Hepatocyte (in vitro differentiated cells): Measurements from ENCODE around the gene FDXR. TPM values are rescaled to one million over a fixed set of nuclear protein-coding genes. Genes with fewer than 3 reads are reported as not detected.

ENCODE experiments used
- DNase-seq: peaks from one replicate; pipeline ENCODE4 v3.0.0-alpha.2; 2016; ENCODE audit warnings: low spot score
- H2AFZ ChIP-seq: fragments of 200-600 bp; sonication (generic); 2 replicates; pipeline ENCODE4 v1.6.0; 2016; ENCODE audit warnings: antibody characterized with exemption, mild to moderate bottlenecking
- H3K27ac ChIP-seq: fragments of 200-600 bp; sonication (generic); 2 replicates; pipeline ENCODE4 v1.5.1; 2016; ENCODE audit warnings: mild to moderate bottlenecking
- H3K27me3 ChIP-seq: fragments of 200-600 bp; sonication (generic); 2 replicates; pipeline ENCODE4 v1.6.1; 2016
- H3K36me3 ChIP-seq: fragments of 200-600 bp; sonication (generic); replicated peaks from 2 replicates; pipeline ENCODE4 v1.5.1; 2016; ENCODE audit warnings: low read depth; ENCODE audit not compliant: insufficient read depth
- H3K4me1 ChIP-seq: fragments of 200-600 bp; sonication (generic); 2 replicates; pipeline ENCODE4 v1.5.1; 2016; ENCODE audit warnings: mild to moderate bottlenecking, moderate library complexity; ENCODE audit not compliant: insufficient read depth
- H3K4me2 ChIP-seq: fragments of 200-600 bp; sonication (generic); 2 replicates; pipeline ENCODE4 v1.6.0; 2016
- H3K4me3 ChIP-seq: fragments of 200-600 bp; sonication (generic); 2 replicates; pipeline ENCODE4 v1.5.1; 2016; ENCODE audit warnings: mild to moderate bottlenecking
- H3K79me2 ChIP-seq: fragments of 200-600 bp; sonication (generic); 2 replicates; pipeline ENCODE4 v1.6.0; 2017; ENCODE audit warnings: mild to moderate bottlenecking
- H3K9me2 ChIP-seq: fragments of 200-600 bp; sonication (generic); replicated peaks from 2 replicates; pipeline ENCODE4 v1.6.0; 2017; ENCODE audit warnings: mild to moderate bottlenecking; ENCODE audit not compliant: insufficient read depth
- H3K9me3 ChIP-seq: fragments of 200-600 bp; sonication (generic); 2 replicates; pipeline ENCODE4 v1.5.1; 2016; ENCODE audit warnings: low read depth, mild to moderate bottlenecking
- H4K20me1 ChIP-seq: fragments of 200-600 bp; sonication (generic); 2 replicates; pipeline ENCODE4 v1.6.0; 2016; ENCODE audit warnings: mild to moderate bottlenecking; ENCODE audit not compliant: insufficient read depth, poor library complexity, severe bottlenecking
- EZH2 ChIP-seq: fragments of 200-600 bp; sonication (generic); IDR thresholded peaks from 2 replicates; pipeline ENCODE4 v1.6.1; 2016; ENCODE audit warnings: antibody characterized with exemption, mild to moderate bottlenecking, borderline replicate concordance
- EZH2phosphoT487 ChIP-seq: fragments of 200-600 bp; sonication (generic); IDR thresholded peaks from one replicate; pipeline ENCODE4 v1.6.1; 2018; ENCODE audit warnings: antibody characterized with exemption, mild to moderate bottlenecking, low read depth, moderate library complexity; ENCODE audit not compliant: unreplicated experiment, severe bottlenecking
- WGBS: methylation state at CpG from one replicate; pipeline ENCODE4 v1.1.6; 2016; ENCODE audit warnings: low lambda C conversion rate; ENCODE audit errors: missing lambda C conversion rate; 5-methylcytosine and 5-hydroxymethylcytosine counted together
- polyA plus RNA-seq: library from polyadenylated mRNA; unstranded; fragments of >200 nt; fragmentation: Nextera tagmentation; extraction: Ambion mirVana; gene quantifications from 2 replicates; pipeline ENCODE4 v1.2.1, GENCODE V29; 2016
- total RNA-seq: library from RNA; depleted of rRNA; stranded (reverse); fragments of >200 nt; gene quantifications from 2 replicates; pipeline ENCODE4 v1.2.3, GENCODE V29; 2014
- TF ChIP-seq, protein P1 (sequence below): fragments of 200-600 bp; sonication (generic); IDR thresholded peaks from 2 replicates; pipeline ENCODE4 v1.5.1; 2016; ENCODE audit warnings: antibody characterized with exemption, mild to moderate bottlenecking; ENCODE audit not compliant: poor library complexity

Gene FDXR
- total and polyA plus RNA-seq, 2 experiments from 2014 or later = 12.2 to 14.2 TPM

DNA sequence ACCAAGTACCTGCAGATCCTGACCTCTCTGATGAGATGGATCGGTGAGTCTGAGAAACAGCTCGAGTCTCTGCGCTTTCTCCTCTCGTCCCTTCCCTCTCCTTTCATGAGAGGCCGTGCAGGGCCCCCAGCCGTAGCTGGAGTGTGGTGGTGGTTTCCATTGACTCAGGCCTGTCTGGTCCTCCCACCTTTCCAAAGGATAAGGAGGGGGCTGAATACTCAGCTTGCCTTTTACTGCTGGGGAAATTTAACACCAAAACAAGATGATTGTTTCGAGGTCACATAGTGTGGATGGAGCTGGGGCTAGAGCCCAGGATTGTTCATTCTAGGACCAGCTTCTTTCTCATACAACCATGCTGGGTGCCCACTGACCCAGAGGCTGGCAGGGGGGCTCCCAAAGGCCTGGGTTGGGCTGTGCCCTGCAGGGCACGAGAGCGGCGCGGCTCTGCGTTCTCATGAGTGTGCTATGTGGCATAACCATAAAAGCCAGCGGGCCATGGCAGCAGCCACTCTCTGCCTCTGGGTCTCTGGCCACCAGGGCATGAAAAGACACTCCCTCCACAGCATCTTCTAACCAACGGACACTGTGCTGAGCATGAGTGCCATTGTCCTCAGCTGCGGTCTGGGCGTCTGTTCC is 52.9 kb downstream of the FDXR start:
- no peak overlapping the region for H3K27ac ChIP-seq
- no peak overlapping the region for H3K4me3 ChIP-seq
- H3K9me2 ChIP-seq = no peaks in the 10 kb centered on the region

GRCh38 chr17:74818291-74818938 is 54.4 kb downstream of the FDXR start:
- DNase-seq = no peak
- WGBS = 92% methylated on average over 14 of the region's 16 CpGs
- no peaks in the 10 kb centered on the region for H3K79me2 ChIP-seq
- no peaks in the 10 kb centered on the region for H4K20me1 ChIP-seq
- no peak overlapping the region for H3K27ac ChIP-seq
- no peak for TF ChIP-seq EZH2
- no peak for TF ChIP-seq EZH2phosphoT487
- TF ChIP-seq, protein P1, sequence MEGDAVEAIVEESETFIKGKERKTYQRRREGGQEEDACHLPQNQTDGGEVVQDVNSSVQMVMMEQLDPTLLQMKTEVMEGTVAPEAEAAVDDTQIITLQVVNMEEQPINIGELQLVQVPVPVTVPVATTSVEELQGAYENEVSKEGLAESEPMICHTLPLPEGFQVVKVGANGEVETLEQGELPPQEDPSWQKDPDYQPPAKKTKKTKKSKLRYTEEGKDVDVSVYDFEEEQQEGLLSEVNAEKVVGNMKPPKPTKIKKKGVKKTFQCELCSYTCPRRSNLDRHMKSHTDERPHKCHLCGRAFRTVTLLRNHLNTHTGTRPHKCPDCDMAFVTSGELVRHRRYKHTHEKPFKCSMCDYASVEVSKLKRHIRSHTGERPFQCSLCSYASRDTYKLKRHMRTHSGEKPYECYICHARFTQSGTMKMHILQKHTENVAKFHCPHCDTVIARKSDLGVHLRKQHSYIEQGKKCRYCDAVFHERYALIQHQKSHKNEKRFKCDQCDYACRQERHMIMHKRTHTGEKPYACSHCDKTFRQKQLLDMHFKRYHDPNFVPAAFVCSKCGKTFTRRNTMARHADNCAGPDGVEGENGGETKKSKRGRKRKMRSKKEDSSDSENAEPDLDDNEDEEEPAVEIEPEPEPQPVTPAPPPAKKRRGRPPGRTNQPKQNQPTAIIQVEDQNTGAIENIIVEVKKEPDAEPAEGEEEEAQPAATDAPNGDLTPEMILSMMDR = no peak
- no peaks in the 10 kb centered on the region for H3K9me2 ChIP-seq
- H3K4me1 ChIP-seq = no peaks in the 10 kb centered on the region
- no peaks in the 10 kb centered on the region for H3K36me3 ChIP-seq
- no peak overlapping the region for H3K4me3 ChIP-seq
- no peaks in the 10 kb centered on the region for H3K27me3 ChIP-seq
- H2AFZ ChIP-seq = no peak overlapping the region
- no peaks in the 10 kb centered on the region for H3K9me3 ChIP-seq
- no peak overlapping the region for H3K4me2 ChIP-seq

More for the DNA sequence above, 52.9 kb downstream of the FDXR start:
- 94% methylated on average over 16 of the region's 16 CpGs for WGBS
- TF ChIP-seq EZH2 (no peak), EZH2phosphoT487 (no peak)
- TF ChIP-seq, protein P1 = no peak
- no peaks in the 10 kb centered on the region for H3K79me2 ChIP-seq
- no peak overlapping the region for H3K4me2 ChIP-seq
- H3K36me3 ChIP-seq = no peaks in the 10 kb centered on the region
- no peaks in the 10 kb centered on the region for H3K9me3 ChIP-seq
- DNase-seq = no peak
- H3K27me3 ChIP-seq = no peaks in the 10 kb centered on the region
- H3K4me1 ChIP-seq = no peaks in the 10 kb centered on the region
- H4K20me1 ChIP-seq = no peaks in the 10 kb centered on the region
- H2AFZ ChIP-seq = no peak overlapping the region

DNA sequence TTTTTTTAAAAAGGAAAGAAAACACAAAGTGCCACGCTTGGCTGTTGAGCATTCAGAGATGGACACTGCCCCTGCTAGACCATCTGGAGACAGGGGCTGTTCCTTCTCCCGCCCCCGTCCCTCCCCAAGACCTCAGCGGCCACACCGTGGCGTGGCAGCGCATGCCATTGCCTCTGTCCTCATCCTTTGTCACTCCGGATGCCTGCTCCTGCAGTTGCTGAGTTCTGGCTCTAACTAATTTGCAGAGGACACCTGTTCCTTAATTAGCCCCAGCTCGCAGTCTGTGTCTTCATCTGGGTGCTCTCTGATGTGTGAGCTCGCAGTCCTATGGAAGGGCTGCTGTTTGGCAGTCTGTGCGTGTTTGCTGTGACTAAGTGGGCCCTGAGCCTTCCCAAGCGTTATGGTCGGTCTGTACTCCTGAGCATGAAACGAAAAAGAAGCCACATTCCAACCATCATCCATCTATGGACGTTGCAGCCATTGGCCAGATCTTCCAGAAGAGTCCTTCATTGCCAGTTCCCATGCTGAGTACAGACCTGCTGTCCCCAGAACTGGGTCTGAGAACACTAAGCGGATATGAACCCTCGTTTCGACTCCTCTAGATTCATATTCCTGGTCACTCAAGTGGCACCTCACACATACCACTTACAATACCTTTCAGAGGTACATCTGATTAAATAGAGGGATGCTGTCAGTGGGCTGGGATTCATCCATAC is 55.7 kb downstream of the FDXR start:
- 87% methylated on average over 17 of the region's 18 CpGs for WGBS
- Histone ChIP-seq H3K4me1 (no peaks in the 10 kb centered on the region), H3K36me3 (no peaks in the 10 kb centered on the region)

More for the DNA sequence above, 55.7 kb downstream of the FDXR start:
- H3K4me2 ChIP-seq = no peak overlapping the region
- no peaks in the 10 kb centered on the region for H3K9me3 ChIP-seq
- no peaks in the 10 kb centered on the region for H4K20me1 ChIP-seq
- no peaks in the 10 kb centered on the region for H3K9me2 ChIP-seq
- H2AFZ ChIP-seq = no peak overlapping the region
- H3K27ac ChIP-seq = no peak overlapping the region
- no peaks in the 10 kb centered on the region for H3K79me2 ChIP-seq
- no peak overlapping the region for H3K4me3 ChIP-seq
- TF ChIP-seq EZH2phosphoT487 (no peak), EZH2 (no peak)
- TF ChIP-seq, protein P1 = no peak
- no peaks in the 10 kb centered on the region for H3K27me3 ChIP-seq
- DNase-seq = no peak
